GM23338 (cell line): ENCODE results near the gene FAM13C. TPM values are rescaled to one million over a fixed set of nuclear protein-coding genes. Genes with fewer than 3 reads are reported as not detected.

Source experiments
- ATAC-seq: fragments of 200-7000 bp; cut with Tn5 transposase; 3 replicates; pipeline ENCODE4 v1.9.1; 2020
- DNase-seq: peaks from one replicate; pipeline ENCODE4 v3.0.0-alpha.2; 2015; ENCODE audit warnings: low spot score
- H2AFZ ChIP-seq: fragments of 200-600 bp; sonication (generic); 2 replicates; pipeline ENCODE4 v1.8.0; 2016; ENCODE audit warnings: antibody characterized with exemption, mild to moderate bottlenecking, moderate library complexity
- H3F3A ChIP-seq: fragments of 200-600 bp; sonication (generic); replicated peaks from 2 replicates; pipeline ENCODE4 v1.8.0; 2017; ENCODE audit warnings: antibody characterized with exemption, mixed run types, low read depth
- H3K27ac ChIP-seq: fragments of 200-600 bp; sonication (generic); 2 replicates; pipeline ENCODE4 v1.6.1; 2016; ENCODE audit warnings: low read depth
- H3K27me3 ChIP-seq: fragments of 200-600 bp; sonication (generic); 2 replicates; pipeline ENCODE4 v1.8.0; 2016; ENCODE audit warnings: mild to moderate bottlenecking, mixed run types, moderate library complexity; ENCODE audit not compliant: insufficient read depth
- H3K36me3 ChIP-seq: fragments of 200-600 bp; sonication (generic); 2 replicates; pipeline ENCODE4 v1.8.0; 2016; ENCODE audit warnings: mild to moderate bottlenecking; ENCODE audit not compliant: insufficient read depth
- H3K4me1 ChIP-seq: fragments of 200-600 bp; sonication (generic); 2 replicates; pipeline ENCODE4 v1.8.0; 2016; ENCODE audit warnings: mild to moderate bottlenecking, moderate library complexity; ENCODE audit not compliant: insufficient read depth
- H3K4me2 ChIP-seq: fragments of 200-600 bp; sonication (generic); 2 replicates; pipeline ENCODE4 v1.7.1; 2017; ENCODE audit warnings: mixed run types
- H3K4me3 ChIP-seq: fragments of 200-600 bp; sonication (generic); 2 replicates; pipeline ENCODE4 v1.6.1; 2016; ENCODE audit warnings: mixed run types
- H3K79me2 ChIP-seq: fragments of 200-600 bp; sonication (generic); replicated peaks from 2 replicates; pipeline ENCODE4 v1.8.0; 2017; ENCODE audit warnings: mild to moderate bottlenecking; ENCODE audit not compliant: insufficient read depth
- H3K9me2 ChIP-seq: fragments of 200-600 bp; sonication (generic); 2 replicates; pipeline ENCODE4 v1.8.0; 2017; ENCODE audit not compliant: insufficient read depth
- H4K20me1 ChIP-seq: fragments of 200-600 bp; sonication (generic); replicated peaks from 2 replicates; pipeline ENCODE4 v1.8.0; 2017; ENCODE audit warnings: mild to moderate bottlenecking; ENCODE audit not compliant: insufficient read depth
- H3K27ac Mint-ChIP-seq: 2 replicates; pipeline ENCODE4 v1.8.0; 2020; ENCODE audit warnings: inconsistent platforms, mild to moderate bottlenecking, moderate library complexity, mixed read lengths
- H3K27me3 Mint-ChIP-seq: 3 replicates; pipeline ENCODE4 v1.8.0; 2022; ENCODE audit warnings: low read depth, mild to moderate bottlenecking, moderate library complexity, mixed read lengths, inconsistent platforms; ENCODE audit not compliant: insufficient read depth, poor library complexity
- H3K36me3 Mint-ChIP-seq: 3 replicates; pipeline ENCODE4 v1.8.0; 2021; ENCODE audit warnings: low read depth, mild to moderate bottlenecking, inconsistent platforms, moderate library complexity, mixed read lengths
- H3K4me1 Mint-ChIP-seq: 3 replicates; pipeline ENCODE4 v1.8.0; 2020; ENCODE audit warnings: mild to moderate bottlenecking, inconsistent platforms, mixed read lengths
- H3K4me3 Mint-ChIP-seq: 3 replicates; pipeline ENCODE4 v1.8.0; 2021; ENCODE audit warnings: moderate library complexity, mild to moderate bottlenecking, inconsistent platforms, mixed read lengths
- H3K9me3 Mint-ChIP-seq: 3 replicates; pipeline ENCODE4 v1.8.0; 2020; ENCODE audit warnings: moderate library complexity, mild to moderate bottlenecking, inconsistent platforms, mixed read lengths
- CREB1 ChIP-seq: fragments of 250-450 bp; sonication (Bioruptor Pico); IDR thresholded peaks from 2 replicates; pipeline ENCODE4 v1.5.0; 2020; ENCODE audit warnings: low read depth, mild to moderate bottlenecking, moderate library complexity
- ETS1 ChIP-seq: IDR thresholded peaks from 2 replicates; pipeline ENCODE4 v1.6.1; 2016; ENCODE audit warnings: antibody characterized with exemption
- EZH2 ChIP-seq: fragments of 200-600 bp; sonication (generic); IDR thresholded peaks from one replicate; pipeline ENCODE4 v1.8.0; 2017; ENCODE audit warnings: antibody characterized with exemption, mild to moderate bottlenecking, low read depth; ENCODE audit not compliant: unreplicated experiment
- EZH2phosphoT487 ChIP-seq: fragments of 200-600 bp; sonication (generic); IDR thresholded peaks from one replicate; pipeline ENCODE4 v1.8.1; 2018; ENCODE audit warnings: antibody characterized with exemption; ENCODE audit not compliant: unreplicated experiment
- JUNB ChIP-seq: IDR thresholded peaks from one replicate; pipeline ENCODE4 v1.6.1; 2016; ENCODE audit warnings: antibody characterized with exemption; ENCODE audit not compliant: unreplicated experiment
- NANOG ChIP-seq: IDR thresholded peaks from 2 replicates; pipeline ENCODE4 v1.6.1; 2016; ENCODE audit warnings: antibody characterized with exemption, borderline replicate concordance
- POLR2AphosphoS5 ChIP-seq: IDR thresholded peaks from 2 replicates; pipeline ENCODE4 v1.6.1; 2016; ENCODE audit warnings: antibody characterized with exemption, low read depth
- STAT1 ChIP-seq: IDR thresholded peaks from one replicate; pipeline ENCODE4 v1.6.1; 2016; ENCODE audit warnings: antibody characterized with exemption; ENCODE audit not compliant: unreplicated experiment
- ZNF114 ChIP-seq: fragments of 250-450 bp; sonication (Bioruptor Pico); IDR thresholded peaks from 2 replicates; pipeline ENCODE4 v1.5.0; 2020; ENCODE audit warnings: mild to moderate bottlenecking, moderate library complexity
- ZNF331 ChIP-seq: fragments of 250-450 bp; sonication (Bioruptor Pico); IDR thresholded peaks from 2 replicates; pipeline ENCODE4 v1.5.0; 2020; ENCODE audit warnings: low read depth, mild to moderate bottlenecking, moderate library complexity
- polyA plus RNA-seq: library from polyadenylated mRNA; unstranded; fragments of >200 nt; fragmentation: Nextera tagmentation; extraction: Ambion mirVana; gene quantifications from 2 replicates; pipeline ENCODE4 v1.2.1, GENCODE V29; 2016
- total RNA-seq: library from RNA; depleted of rRNA; stranded (reverse); fragments of >200 nt; shearing (Covaris generic); gene quantifications from 2 replicates; pipeline ENCODE4 v1.2.3, GENCODE V29; 2014
- TF ChIP-seq, protein P1 (sequence below), 2 experiments: fragments of 200-600 bp in 1 of 2; sonication (generic) in 1 of 2; conservative IDR thresholded peaks; 2 replicates each; pipeline versions ENCODE4 v1.5.1 to v1.6.1; 2016 to 2017; ENCODE audit warnings: antibody characterized with exemption in 2 of 2, low read depth in 2 of 2, mild to moderate bottlenecking in 2 of 2, moderate library complexity in 1 of 2
- TF ChIP-seq, protein P2 (sequence below): fragments of 250-450 bp; sonication (Bioruptor Pico); IDR thresholded peaks from 2 replicates; pipeline ENCODE4 v1.5.0; 2020; ENCODE audit warnings: mild to moderate bottlenecking, moderate library complexity
- TF ChIP-seq, protein P3 (sequence below): IDR thresholded peaks from one replicate; pipeline ENCODE4 v1.6.1; 2018; ENCODE audit warnings: antibody characterized with exemption; ENCODE audit not compliant: unreplicated experiment

The FAM13C gene
- total and polyA plus RNA-seq, 2 experiments from 2014 or later = 0.94 to 2.1 TPM

GRCh38 chr10:59374916-59375315 is 12.6 kb upstream of the FAM13C start:
- no peak for DNase-seq
- Mint-ChIP-seq H3K27ac (no peak overlapping the region), H3K27me3 (peaks cover 1% of the 10 kb centered on the region), H3K4me1 (peaks cover 13% of the 10 kb centered on the region), H3K4me3 (no peak overlapping the region), H3K9me3 (no peaks in the 10 kb centered on the region), H3K36me3 (no peaks in the 10 kb centered on the region)
- no peaks in the 10 kb centered on the region for H3K9me2 ChIP-seq
- no peaks in the 10 kb centered on the region for H3K36me3 ChIP-seq
- H4K20me1 ChIP-seq = no peaks in the 10 kb centered on the region
- no peaks in the 10 kb centered on the region for H3K79me2 ChIP-seq
- no peak for ATAC-seq
- H3K27me3 ChIP-seq = no peaks in the 10 kb centered on the region
- no peak overlapping the region for H3K4me2 ChIP-seq
- H3K4me1 ChIP-seq = no peaks in the 10 kb centered on the region
- no peak for TF ChIP-seq ETS1
- no peak for TF ChIP-seq ZNF331
- no peak for TF ChIP-seq EZH2
- TF ChIP-seq NANOG = no peak
- no peak for TF ChIP-seq STAT1
- TF ChIP-seq, protein P1, sequence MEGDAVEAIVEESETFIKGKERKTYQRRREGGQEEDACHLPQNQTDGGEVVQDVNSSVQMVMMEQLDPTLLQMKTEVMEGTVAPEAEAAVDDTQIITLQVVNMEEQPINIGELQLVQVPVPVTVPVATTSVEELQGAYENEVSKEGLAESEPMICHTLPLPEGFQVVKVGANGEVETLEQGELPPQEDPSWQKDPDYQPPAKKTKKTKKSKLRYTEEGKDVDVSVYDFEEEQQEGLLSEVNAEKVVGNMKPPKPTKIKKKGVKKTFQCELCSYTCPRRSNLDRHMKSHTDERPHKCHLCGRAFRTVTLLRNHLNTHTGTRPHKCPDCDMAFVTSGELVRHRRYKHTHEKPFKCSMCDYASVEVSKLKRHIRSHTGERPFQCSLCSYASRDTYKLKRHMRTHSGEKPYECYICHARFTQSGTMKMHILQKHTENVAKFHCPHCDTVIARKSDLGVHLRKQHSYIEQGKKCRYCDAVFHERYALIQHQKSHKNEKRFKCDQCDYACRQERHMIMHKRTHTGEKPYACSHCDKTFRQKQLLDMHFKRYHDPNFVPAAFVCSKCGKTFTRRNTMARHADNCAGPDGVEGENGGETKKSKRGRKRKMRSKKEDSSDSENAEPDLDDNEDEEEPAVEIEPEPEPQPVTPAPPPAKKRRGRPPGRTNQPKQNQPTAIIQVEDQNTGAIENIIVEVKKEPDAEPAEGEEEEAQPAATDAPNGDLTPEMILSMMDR (conservative IDR thresholded peaks at IDR 0.05; ENCODE audit: low read depth in 2 of 2) = no peak
- no peak for TF ChIP-seq CREB1 (CRISPR knock-in tag)
- TF ChIP-seq, protein P2, sequence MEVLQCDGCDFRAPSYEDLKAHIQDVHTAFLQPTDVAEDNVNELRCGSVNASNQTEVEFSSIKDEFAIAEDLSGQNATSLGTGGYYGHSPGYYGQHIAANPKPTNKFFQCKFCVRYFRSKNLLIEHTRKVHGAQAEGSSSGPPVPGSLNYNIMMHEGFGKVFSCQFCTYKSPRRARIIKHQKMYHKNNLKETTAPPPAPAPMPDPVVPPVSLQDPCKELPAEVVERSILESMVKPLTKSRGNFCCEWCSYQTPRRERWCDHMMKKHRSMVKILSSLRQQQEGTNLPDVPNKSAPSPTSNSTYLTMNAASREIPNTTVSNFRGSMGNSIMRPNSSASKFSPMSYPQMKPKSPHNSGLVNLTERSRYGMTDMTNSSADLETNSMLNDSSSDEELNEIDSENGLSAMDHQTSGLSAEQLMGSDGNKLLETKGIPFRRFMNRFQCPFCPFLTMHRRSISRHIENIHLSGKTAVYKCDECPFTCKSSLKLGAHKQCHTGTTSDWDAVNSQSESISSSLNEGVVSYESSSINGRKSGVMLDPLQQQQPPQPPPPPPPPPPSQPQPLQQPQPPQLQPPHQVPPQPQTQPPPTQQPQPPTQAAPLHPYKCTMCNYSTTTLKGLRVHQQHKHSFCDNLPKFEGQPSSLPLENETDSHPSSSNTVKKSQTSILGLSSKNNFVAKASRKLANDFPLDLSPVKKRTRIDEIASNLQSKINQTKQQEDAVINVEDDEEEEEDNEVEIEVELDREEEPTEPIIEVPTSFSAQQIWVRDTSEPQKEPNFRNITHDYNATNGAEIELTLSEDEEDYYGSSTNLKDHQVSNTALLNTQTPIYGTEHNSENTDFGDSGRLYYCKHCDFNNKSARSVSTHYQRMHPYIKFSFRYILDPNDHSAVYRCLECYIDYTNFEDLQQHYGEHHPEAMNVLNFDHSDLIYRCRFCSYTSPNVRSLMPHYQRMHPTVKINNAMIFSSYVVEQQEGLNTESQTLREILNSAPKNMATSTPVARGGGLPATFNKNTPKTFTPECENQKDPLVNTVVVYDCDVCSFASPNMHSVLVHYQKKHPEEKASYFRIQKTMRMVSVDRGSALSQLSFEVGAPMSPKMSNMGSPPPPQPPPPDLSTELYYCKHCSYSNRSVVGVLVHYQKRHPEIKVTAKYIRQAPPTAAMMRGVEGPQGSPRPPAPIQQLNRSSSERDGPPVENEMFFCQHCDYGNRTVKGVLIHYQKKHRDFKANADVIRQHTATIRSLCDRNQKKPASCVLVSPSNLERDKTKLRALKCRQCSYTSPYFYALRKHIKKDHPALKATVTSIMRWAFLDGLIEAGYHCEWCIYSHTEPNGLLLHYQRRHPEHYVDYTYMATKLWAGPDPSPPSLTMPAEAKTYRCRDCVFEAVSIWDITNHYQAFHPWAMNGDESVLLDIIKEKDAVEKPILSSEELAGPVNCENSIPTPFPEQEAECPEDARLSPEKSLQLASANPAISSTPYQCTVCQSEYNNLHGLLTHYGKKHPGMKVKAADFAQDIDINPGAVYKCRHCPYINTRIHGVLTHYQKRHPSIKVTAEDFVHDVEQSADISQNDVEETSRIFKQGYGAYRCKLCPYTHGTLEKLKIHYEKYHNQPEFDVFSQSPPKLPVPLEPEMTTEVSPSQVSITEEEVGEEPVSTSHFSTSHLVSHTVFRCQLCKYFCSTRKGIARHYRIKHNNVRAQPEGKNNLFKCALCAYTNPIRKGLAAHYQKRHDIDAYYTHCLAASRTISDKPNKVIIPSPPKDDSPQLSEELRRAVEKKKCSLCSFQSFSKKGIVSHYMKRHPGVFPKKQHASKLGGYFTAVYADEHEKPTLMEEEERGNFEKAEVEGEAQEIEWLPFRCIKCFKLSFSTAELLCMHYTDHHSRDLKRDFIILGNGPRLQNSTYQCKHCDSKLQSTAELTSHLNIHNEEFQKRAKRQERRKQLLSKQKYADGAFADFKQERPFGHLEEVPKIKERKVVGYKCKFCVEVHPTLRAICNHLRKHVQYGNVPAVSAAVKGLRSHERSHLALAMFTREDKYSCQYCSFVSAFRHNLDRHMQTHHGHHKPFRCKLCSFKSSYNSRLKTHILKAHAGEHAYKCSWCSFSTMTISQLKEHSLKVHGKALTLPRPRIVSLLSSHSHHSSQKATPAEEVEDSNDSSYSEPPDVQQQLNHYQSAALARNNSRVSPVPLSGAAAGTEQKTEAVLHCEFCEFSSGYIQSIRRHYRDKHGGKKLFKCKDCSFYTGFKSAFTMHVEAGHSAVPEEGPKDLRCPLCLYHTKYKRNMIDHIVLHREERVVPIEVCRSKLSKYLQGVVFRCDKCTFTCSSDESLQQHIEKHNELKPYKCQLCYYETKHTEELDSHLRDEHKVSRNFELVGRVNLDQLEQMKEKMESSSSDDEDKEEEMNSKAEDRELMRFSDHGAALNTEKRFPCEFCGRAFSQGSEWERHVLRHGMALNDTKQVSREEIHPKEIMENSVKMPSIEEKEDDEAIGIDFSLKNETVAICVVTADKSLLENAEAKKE = no peak
- TF ChIP-seq, protein P3, sequence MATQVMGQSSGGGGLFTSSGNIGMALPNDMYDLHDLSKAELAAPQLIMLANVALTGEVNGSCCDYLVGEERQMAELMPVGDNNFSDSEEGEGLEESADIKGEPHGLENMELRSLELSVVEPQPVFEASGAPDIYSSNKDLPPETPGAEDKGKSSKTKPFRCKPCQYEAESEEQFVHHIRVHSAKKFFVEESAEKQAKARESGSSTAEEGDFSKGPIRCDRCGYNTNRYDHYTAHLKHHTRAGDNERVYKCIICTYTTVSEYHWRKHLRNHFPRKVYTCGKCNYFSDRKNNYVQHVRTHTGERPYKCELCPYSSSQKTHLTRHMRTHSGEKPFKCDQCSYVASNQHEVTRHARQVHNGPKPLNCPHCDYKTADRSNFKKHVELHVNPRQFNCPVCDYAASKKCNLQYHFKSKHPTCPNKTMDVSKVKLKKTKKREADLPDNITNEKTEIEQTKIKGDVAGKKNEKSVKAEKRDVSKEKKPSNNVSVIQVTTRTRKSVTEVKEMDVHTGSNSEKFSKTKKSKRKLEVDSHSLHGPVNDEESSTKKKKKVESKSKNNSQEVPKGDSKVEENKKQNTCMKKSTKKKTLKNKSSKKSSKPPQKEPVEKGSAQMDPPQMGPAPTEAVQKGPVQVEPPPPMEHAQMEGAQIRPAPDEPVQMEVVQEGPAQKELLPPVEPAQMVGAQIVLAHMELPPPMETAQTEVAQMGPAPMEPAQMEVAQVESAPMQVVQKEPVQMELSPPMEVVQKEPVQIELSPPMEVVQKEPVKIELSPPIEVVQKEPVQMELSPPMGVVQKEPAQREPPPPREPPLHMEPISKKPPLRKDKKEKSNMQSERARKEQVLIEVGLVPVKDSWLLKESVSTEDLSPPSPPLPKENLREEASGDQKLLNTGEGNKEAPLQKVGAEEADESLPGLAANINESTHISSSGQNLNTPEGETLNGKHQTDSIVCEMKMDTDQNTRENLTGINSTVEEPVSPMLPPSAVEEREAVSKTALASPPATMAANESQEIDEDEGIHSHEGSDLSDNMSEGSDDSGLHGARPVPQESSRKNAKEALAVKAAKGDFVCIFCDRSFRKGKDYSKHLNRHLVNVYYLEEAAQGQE = no peak
- no peak for TF ChIP-seq EZH2phosphoT487
- TF ChIP-seq JUNB = no peak
- no peak for TF ChIP-seq ZNF114 (CRISPR knock-in tag)
- TF ChIP-seq POLR2AphosphoS5 = no peak
- H3F3A ChIP-seq = no peaks in the 10 kb centered on the region
- H3K27ac ChIP-seq = no peak overlapping the region
- no peak overlapping the region for H2AFZ ChIP-seq
- no peak overlapping the region for H3K4me3 ChIP-seq
